IPS DF 19.7 (cell line): ENCODE measurements around the gene ELMO2.
A peak's percentile ranks its signal among the peaks of the same experiment; 100 is the strongest.

Experiments used
- DNase-seq: peaks from one replicate; pipeline ENCODE4 v3.0.0-alpha.2; 2013; ENCODE audit warnings: low read depth, low spot score

Gene ELMO2

DNA sequence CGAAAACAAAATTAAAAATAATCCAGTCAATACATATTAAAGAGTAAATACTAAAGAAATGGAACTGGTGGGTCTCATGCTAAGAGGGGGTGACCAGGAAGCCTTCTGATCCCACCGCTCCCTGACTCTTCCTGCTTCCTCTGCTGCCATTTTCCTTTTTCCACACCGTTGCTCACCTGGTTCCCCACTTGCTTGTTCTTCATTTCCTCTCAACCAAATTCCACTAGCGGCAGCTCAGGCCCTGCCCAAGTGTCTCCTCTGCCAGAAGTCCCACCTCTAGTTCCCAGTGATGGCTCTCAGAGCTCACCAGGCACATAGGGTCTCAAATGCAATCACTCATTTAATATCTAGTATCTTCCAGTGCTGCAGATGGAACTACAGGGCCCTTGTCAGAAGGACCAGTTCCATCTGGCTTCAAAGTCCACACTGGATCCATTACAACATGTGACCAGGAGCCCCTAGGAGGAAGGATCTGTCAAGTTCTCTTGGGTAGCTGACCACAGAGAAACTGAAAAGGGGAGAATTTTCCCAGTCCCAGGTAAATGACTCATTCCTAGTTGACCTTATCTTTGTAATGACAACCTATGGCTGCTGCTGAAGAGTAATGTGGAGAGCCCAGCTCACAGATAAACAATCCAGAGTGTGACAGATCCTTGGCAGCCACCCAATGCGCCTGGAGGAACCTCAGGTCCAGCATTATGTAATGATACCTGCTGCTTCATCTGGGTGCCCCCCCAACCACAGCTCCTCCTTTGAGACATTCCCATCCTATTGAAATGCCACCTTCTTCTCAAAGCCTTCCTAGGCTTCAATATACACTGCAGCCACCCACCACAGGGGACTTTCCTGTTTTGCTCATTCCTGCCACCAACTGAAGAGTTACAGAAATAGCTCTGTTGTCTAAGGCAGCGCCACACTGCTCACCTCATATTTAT lies 38.2 kb downstream of the ELMO2 start:
- DNase-seq: no peak

DNA sequence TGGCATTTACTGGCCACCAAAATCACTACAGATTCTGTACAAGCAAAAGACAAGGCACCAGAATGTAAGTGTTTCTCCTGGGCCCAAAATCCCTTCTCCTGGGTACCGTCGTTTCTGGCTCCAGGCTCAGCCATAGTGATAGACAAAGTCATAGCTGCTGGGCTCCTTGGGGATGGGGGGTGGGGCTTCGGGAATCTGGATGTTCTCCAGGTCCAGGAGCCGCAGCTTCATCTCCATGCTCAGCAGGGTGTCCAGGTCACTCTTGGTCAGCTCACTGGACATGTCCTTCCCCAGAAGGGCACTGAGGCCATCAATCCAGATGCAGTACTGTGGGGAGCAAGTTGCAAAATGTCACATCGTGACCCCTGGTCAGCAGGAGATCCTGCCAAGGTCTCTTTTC lies 39.2 kb downstream of the ELMO2 start:
- no peak for DNase-seq

DNA sequence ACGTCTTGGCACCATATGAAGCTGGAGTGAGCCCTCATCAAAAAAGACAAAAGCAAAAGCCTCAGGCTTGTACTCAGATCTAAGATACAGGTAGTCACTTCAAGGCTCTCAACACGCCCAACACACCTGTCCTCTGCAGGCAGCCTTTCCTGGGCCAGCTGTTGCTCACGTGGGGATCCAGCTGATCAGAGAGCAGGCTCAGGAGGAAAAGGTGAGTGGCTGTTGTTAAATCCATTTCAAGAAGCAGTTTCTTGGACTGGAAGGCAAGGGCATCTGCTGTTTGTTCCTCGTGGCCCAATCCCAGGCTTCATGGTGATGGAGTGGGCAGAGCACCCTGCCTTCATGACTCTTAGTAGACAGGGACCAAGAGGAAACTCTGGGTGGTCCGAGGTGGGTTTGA lies 39.6 kb downstream of the ELMO2 start:
- DNase-seq: no peak

DNA sequence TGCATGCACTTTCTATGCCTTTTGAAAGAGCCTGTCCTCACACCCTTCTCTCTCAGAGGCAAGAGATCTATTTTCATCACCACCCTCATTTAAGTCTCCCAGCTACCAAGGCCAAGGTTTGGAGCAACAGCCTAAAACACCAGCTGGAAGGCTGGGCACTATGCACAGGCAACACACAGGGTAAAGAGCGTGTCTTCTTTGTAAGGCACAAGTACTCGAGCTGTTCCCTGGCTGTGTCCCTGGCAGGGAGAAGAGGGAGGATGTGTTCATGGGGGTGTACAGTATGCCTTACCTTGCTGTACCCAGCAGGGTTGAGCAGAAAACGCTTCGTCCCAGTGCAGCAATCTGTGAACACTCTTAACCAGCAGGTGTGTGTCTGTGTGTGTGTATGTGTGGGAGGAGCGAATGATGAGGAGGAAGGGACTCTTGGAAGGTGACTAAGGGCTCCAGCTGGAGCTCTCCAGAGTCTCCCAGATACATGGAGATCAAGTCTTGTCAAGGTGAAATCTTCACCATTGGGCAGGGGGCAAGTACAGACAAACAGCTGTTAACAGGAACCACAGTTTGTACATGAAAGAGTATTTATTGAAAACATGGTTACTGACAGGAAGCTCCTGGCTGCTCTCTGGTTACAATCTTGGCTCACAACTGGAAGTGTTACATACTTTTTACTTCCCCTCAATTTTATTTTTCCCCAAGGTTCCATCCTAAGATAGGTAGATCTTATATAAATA lies 40.8 kb downstream of the ELMO2 start:
- no peak for DNase-seq

DNA sequence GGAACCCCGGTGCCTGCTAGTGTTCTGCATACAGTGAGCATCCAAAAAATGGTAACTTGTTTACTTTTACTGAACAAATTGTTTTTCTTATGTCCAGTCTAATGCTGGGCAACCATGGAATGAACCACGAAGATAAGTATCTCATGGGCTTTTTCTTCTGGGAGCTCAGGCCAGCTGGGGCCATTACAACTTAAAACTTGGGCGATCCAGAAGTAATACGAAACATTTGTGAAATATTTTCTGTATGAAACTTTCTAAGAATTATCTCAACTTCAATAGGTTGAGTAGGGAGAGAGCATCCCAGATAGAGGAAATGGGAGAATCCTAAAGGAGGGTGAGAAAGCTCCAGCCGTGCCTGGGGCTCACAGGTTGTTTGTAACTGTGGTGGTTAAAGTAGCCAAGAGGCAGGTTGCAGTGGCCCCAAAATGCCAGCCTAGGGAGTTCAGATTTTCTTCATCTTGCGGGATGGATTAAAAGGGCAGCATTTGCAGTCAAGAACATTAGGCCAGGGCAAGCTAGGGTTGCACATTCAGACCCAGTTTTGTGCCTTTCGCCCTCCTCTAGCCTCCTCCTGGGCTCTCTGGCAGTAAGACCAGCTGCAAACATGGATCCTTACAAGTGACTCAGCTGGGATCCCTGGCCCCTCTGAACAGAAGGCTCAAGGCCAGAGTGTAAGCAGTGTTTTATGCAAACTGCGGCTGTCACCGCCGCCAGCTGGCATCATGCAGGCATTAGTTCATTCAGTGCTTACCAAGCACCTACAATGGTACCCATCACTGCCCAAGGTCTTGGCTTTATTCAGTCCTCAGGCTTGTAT lies 41.5 kb downstream of the ELMO2 start:
- DNase-seq: no peak

DNA sequence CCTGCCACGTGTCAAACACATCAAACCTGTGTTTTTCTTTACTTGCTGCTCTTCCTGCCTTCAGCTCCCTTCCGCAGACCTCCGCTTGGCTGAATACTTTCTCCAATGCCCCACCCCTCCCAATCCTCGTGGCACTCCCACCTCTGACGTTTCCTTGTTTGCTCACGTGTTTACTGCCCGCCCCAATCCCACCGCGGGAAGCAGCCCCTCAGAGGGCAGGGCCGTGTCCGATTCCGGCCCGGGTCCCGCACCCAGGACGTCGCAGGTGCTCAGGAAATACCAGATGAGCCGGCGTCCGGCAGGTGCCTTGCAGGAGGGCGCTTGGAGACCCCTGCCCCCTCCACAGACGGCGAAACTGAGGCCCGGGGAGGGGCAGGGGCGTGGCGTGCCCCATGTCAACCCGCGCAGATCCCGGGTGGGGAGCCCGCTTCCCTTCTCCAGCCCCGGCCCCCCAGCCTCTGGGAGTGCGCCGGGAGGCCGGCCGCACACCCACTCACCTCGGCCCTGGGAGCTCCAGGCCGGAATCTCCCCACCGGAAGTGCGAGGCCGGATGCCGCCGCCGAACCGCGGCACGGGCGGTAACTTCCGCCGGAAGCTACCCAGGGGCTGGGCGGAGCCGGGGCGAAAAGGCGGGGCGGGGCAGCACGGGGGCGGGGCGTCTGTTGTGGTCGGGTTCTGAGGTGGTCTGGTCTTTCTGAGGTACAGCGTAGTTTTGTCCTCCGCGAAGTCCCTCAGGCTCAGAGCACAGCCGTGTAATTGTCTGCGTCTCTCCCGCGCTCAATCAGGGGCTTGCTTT lies 42.3 kb downstream of the ELMO2 start:
- DNase-seq: peak; percentile 63

DNA sequence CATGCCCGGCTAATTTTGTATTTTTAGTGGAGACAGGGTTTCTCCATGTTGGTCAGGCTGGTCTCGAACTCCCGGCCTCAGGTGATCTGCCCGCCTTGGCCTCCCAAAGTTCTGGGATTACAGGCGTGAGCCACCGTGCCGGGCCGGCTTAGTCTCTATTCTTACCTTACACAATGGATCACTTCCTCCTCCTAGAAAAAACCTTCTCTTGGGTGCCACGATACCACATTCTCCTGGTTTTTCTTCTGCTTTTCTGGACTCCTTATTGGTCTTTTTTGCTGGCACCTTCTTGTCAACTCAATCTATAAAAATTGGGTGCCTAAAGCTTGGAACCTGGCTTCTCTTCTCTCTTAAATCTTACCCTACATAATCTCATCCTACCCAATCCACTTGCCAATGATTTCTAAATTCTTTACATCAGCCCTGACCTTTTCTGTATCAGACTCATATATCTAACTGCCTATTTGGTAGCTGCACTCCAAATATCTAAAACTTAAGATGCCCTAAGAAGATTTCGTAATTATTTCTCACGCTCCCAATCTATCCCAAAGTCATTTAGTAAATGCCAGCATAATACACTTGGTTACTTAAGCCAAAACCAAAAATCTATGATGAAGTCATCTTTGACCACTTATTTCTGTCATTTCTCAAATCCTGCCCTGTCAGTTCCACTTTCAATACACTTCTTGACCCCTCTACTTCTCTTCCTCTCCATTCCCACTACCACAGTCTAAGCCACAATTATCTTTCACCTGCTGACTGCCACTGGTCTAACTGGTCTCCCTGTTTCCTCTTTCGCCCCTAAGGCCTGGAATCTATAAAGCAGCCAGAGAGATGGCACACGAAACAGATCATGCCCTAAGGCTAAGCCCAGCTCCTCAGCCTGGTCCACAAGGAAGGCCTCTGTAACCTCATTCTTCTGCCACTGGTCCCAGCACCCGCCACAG lies 43.2 kb downstream of the ELMO2 start:
- no peak for DNase-seq

DNA sequence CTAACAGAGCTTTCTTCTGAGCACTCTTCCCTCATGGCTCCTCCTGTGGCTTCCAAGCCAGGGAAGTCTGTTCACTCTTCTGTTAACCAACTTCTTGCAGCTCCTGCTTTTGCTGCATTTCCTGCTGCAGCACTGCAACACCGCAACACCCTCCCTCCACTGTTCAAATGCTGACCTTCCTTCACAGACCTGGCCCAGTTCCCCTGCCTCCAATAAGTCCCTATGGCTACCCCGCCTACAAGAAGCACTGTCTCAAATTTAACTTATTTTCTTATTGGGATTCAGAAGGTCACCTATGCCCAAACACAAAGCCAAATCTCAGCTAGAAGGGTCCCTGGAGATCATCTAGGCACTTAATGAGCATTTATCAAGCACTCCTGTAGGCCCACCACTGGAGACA lies 44.6 kb downstream of the ELMO2 start:
- no peak for DNase-seq

DNA sequence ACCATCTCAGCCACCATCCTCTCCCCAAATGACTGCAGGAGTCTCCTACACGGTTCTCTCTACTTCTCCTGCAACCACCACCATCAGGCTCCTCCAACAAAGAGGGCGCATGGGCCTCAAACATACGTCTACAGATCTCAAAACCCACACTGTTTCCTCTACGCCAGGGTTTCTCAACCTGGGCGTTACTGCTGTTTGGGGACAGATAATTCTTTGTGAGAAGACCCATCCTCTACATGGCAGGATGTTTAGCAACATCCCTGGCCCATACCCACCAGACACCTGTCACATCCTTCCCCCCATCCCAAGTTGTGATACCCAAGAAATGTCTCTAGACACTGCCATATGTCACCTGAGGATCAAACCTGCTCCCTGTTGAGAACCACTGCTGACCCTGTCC lies 45.0 kb downstream of the ELMO2 start:
- DNase-seq: no peak

DNA sequence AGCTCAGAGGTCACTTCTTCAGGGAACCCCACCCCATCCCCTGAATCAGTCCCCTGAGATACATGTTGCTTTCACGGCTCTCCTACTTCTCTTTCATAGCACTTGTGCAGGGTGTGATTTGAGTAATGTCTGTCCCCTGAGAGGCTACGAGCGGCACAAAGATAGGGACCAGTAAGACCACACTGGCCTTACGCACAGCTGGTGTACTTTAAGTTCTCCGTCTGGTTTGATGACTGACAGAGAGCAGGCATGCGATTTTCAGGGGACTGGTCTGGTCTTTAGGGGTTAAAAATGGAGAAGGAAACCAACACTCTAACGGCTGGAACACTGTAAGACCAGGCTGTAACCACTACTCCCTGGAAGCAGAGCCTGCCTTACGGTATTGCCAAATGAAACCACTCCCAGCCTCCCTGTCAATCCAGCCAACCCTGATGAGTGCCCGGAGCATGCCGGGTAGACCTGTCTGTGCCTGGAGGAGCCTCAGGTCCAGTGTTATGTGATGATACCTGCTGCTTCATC lies 47.1 kb downstream of the ELMO2 start:
- DNase-seq: no peak

DNA sequence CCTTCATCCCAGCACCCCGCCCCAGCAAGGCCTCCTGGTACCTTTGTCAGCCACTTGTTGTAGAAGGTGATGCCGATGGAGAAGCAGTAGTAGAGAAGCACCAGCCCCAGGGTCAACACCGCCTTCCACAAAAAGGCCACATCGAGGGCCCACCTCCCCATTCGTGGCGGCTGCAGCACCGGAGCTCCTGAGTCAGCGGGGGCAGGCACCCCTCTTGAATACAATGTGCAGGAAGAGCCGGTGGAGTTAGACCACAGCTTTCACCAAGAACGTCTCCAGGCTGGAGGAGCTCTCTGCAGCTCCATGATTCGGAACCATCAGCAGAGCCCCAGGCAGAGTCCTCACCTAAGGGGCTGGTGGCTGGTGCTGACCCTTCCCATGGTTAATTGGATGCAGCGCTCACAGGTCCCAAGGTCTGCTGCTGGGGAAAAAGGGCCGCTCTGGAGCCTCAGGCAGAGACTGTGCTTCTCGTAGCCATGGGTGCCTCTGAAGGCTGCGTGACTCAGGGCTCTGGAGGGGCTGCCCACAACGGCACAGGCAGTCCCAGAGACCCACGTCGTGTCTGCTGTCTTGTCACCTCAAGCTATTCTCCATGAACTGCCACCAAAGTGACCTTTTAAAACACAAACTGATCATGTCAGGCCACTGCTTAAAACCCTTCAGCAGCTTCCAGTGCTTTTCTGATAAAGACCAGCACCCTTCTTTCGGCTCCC lies 47.9 kb downstream of the ELMO2 start:
- no peak for DNase-seq

DNA sequence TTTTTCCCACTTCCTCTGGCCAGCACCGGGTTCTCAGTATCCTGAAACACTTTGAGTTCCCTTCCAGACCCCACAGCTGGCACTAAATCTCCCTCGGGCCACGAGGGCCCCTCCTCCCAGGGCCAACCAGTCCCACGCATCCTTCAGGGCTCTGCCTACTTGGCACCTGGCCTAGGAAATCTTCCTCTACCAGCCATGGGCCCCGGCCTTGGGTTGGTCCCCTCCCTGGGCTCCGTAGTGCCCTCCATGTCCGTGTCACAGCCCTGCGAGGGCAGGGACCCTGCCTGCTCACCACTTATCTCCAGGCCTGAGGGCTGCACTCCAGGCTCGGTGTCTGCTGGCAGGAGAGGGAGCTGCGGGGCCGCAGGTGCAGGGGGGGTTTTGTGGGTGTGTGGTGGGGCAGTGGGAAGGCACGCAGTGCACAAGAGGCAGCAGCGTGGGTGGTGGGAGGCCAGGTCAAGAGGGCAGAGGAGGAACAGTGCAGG lies 49.3 kb downstream of the ELMO2 start:
- no peak for DNase-seq

DNA sequence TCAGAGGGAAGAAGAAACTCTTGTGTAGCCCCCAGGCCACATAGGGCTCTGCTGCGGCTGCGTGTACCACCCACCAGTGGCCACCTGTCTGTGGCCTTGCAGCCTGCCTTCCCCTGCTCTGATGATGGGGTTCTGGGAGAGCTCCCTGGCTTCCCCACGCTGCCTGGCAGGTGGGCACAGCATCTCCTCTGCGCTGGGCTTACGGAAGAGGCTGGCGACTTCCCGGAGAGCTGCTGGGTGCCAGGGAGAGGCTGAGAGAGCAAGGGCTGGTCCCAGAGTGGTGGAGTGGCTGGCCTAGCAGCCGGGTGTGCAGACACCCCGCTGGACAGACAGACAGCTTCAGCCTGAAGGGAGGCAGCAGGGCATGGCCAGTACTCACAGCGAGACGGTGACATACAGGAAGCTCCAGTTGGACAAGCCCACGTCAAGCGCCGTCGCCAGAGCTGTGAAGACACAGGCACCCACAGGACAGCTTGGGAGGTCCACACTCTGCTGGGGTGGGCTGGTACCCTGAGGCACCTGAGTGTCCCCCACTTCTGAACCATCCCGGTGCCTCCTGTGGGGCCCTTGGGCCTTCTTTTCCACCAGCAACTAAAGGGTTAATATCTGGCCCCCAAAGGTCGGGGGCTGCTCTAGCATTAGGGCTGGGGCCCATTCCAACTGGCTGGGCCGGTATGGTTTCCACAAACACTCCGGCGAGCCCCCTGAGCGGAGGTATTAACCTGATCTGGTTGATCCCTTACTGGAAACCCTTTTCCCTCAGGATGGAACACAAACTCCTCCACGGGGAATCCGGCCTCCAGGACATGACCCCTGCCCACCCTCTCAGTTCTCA lies 50.0 kb downstream of the ELMO2 start:
- no peak for DNase-seq

DNA sequence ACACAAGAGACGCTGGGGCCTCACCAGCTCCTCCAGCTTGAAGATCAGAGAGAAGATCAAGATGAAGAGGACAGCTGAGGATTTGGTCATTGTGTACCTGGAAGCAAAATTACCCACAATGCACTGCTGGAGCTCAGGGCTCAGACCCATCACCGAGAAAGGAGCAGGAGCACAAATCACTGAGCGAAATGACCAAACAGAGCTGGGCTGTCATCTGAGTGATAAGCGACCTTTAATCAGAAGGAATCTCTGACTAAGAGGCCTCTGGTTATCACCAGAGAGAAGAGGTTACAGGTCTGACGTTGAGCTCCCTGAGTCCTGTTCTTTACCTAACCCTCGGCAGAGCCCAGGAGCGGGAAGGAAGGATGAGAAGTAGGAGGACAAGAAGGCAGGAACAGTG lies 50.6 kb downstream of the ELMO2 start:
- DNase-seq: no peak

DNA sequence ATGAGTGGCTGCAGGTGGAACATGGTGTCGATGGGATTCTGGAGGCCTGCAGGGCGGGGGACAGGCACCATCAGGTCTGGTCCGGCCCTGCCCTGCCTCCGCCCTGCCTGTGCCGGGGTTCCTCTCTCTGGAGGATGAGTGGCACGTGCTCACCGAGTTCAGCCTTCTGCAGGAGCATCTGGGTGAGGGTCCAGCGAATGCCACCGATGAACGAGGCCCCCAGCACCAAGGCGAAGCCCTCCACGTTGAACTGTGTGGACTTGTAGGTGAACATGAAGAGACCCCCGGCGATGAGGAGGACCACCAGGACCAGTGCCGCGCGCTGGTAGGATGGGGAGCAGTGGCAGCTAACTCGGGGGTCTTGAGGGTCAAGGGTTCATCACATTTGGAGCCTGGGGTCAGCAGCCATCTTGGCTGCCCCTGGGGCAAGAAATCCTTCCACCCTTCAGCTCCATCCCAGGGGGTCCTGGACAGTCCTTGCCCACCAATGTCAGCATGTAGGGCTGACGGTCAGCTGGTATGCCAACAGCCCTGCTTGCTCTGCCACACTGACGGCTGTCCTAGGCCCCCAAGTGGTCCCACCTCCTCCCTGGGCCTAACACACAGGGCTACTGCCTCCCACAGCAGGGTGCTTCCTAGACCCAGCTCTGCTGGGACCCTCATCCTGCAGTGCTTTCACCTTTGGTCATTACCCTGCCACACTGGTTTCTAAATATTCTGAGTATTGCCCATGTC lies 51.3 kb downstream of the ELMO2 start:
- DNase-seq: no peak

DNA sequence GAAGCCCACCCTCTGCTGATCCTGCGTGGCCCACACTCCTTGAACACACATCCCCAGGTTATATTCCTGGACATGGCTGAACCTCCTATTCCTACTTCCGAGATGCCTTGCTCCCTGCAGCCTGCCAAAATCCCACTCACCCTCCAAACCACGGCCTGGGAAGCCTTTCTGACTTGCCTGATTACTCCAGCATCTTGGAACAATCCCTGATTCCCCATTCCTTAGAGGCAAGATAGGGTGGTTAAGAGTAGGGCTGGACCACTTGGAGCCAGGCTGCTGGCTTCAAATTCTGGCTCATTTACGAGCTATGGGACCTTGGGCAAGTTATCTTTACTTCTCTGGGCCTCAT lies 52.2 kb downstream of the ELMO2 start:
- DNase-seq: no peak

DNA sequence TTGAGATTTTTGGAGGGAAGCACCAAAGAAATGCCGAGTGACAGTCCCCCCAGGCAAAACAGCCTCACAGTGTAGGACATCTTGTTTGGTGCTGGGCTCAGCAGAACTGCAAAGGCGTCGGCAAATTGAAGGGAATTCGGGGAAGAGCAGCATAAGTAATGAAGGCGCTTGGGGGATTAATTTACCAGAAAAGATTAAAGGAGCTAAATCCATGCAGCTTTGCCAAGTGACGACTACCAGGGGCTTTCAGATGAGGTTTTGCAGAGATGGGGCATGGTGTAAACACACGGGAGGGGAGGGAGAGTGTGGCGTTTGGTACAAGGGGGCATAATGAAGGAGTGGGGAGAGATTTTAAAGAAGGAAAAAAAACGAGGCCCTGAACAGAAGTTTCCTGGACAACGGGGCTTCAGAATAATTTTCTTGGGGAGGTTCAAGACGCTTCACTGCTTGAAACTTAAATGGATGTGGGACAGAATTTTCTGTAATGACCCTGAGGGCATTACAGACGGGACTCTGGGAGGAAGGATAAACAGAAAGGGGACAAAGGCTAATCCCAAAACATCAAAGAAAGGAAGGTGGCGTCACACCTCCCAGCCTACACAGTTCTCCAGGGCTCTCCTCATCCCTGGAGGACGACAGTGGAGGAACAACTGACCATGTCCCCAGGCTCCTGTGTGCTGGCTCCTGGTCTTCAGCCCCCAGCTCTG lies 52.8 kb downstream of the ELMO2 start:
- DNase-seq: no peak
